Liver (tissue), 9 donors: ENCODE results near the gene LARP7. TPM values are rescaled to one million over a fixed set of nuclear protein-coding genes. Genes with fewer than 3 reads are reported as not detected.
"Not testable (repeated sequence)": the region's sequence is repeated elsewhere in the genome, so short reads cannot be mapped to it uniquely, and the experiment has no call there.

ENCODE experiments used
- DNase-seq: peaks from one replicate; pipeline ENCODE4 v3.0.0-alpha.2; 2017; ENCODE audit warnings: low spot score
- H3K27ac ChIP-seq, 2 donors: one replicate each; pipeline ENCODE4 v1.7.0; 2013; ENCODE audit warnings: inconsistent platforms in 2 of 2, low read length in 2 of 2, control low read depth in 1 of 2, low read depth in 1 of 2, mild to moderate bottlenecking in 1 of 2
- H3K27me3 ChIP-seq, 4 donors: one replicate each; pipeline versions ENCODE4 v1.6.1 to v1.7.0; 2013; ENCODE audit warnings: low read length in 3 of 4, inconsistent platforms in 1 of 4, mild to moderate bottlenecking in 1 of 4, moderate library complexity in 1 of 4; ENCODE audit not compliant: control insufficient read depth in 4 of 4, insufficient read depth in 4 of 4
- H3K36me3 ChIP-seq, 4 donors: one replicate each; pipeline versions ENCODE4 v1.6.1 to v1.7.0; 2013; ENCODE audit warnings: low read length in 3 of 4, mild to moderate bottlenecking in 3 of 4, low read depth in 1 of 4, moderate library complexity in 1 of 4; ENCODE audit not compliant: control insufficient read depth in 4 of 4, insufficient read depth in 3 of 4
- H3K4me1 ChIP-seq, 4 donors: one replicate each; pipeline versions ENCODE4 v1.6.1 to v1.7.0; 2013; ENCODE audit warnings: low read length in 3 of 4, mild to moderate bottlenecking in 3 of 4, moderate library complexity in 1 of 4; ENCODE audit not compliant: control insufficient read depth in 4 of 4, insufficient read depth in 4 of 4
- H3K4me3 ChIP-seq, 3 donors: one replicate each; pipeline versions ENCODE4 v1.6.1 to v1.7.0; 2013; ENCODE audit warnings: low read length in 3 of 3, control low read depth in 1 of 3, low read depth in 1 of 3, mild to moderate bottlenecking in 1 of 3
- H3K9ac ChIP-seq, 2 donors: one replicate each; pipeline ENCODE4 v1.7.0; 2013; ENCODE audit warnings: low read length in 2 of 2, mild to moderate bottlenecking in 2 of 2, moderate library complexity in 2 of 2, control low read depth in 1 of 2, low read depth in 1 of 2
- H3K9me3 ChIP-seq, 4 donors: one replicate each; pipeline versions ENCODE4 v1.6.1 to v1.7.0; 2013; ENCODE audit warnings: low read length in 3 of 4; ENCODE audit not compliant: control insufficient read depth in 4 of 4
- ATF3 ChIP-seq: IDR thresholded peaks from 2 replicates; pipeline ENCODE4 v1.6.1; 2016; ENCODE audit warnings: antibody characterized with exemption
- EGR1 ChIP-seq, 2 donors: IDR thresholded peaks; 2 replicates each; pipeline ENCODE4 v1.6.1; 2016 to 2018; ENCODE audit warnings: antibody characterized with exemption in 2 of 2, low read depth in 2 of 2
- FOXA1 ChIP-seq: IDR thresholded peaks from 2 replicates; pipeline ENCODE4 v1.6.1; 2016; ENCODE audit warnings: antibody characterized with exemption
- FOXA2 ChIP-seq: IDR thresholded peaks from 2 replicates; pipeline ENCODE4 v1.6.1; 2016; ENCODE audit warnings: antibody characterized with exemption
- GABPA ChIP-seq, 2 donors: IDR thresholded peaks in 1 of 2; conservative IDR thresholded peaks in 1 of 2; 2 replicates each; pipeline ENCODE4 v1.6.1; 2016; ENCODE audit warnings: antibody characterized with exemption in 2 of 2, mild to moderate bottlenecking in 1 of 2, moderate library complexity in 1 of 2
- HNF4A ChIP-seq, 2 donors: conservative IDR thresholded peaks; 2 replicates each; pipeline ENCODE4 v1.6.1; 2016; ENCODE audit warnings: antibody characterized with exemption in 2 of 2, mild to moderate bottlenecking in 2 of 2
- HNF4G ChIP-seq: IDR thresholded peaks from 2 replicates; pipeline ENCODE4 v1.6.1; 2016; ENCODE audit warnings: antibody characterized with exemption
- JUND ChIP-seq, 2 donors: IDR thresholded peaks; 2 replicates each; pipeline ENCODE4 v1.6.1; 2016; ENCODE audit warnings: antibody characterized with exemption in 2 of 2
- MAX ChIP-seq: IDR thresholded peaks from 2 replicates; pipeline ENCODE4 v1.6.1; 2016; ENCODE audit warnings: antibody characterized with exemption
- NR2F2 ChIP-seq: IDR thresholded peaks from 2 replicates; pipeline ENCODE4 v1.6.1; 2016; ENCODE audit warnings: antibody characterized with exemption
- RAD21 ChIP-seq, 2 donors: IDR thresholded peaks; 2 replicates each; pipeline ENCODE4 v1.6.1; 2016; ENCODE audit warnings: antibody characterized with exemption in 2 of 2, mild to moderate bottlenecking in 2 of 2
- SP1 ChIP-seq: IDR thresholded peaks from 2 replicates; pipeline ENCODE4 v1.6.1; 2018; ENCODE audit warnings: antibody characterized with exemption, mild to moderate bottlenecking
- TAF1 ChIP-seq: conservative IDR thresholded peaks from 2 replicates; pipeline ENCODE4 v1.6.1; 2016; ENCODE audit warnings: antibody characterized with exemption, mild to moderate bottlenecking
- YY1 ChIP-seq: IDR thresholded peaks from 2 replicates; pipeline ENCODE4 v1.6.1; 2016; ENCODE audit warnings: antibody characterized with exemption, mild to moderate bottlenecking
- ZBTB33 ChIP-seq: IDR thresholded peaks from 2 replicates; pipeline ENCODE4 v1.6.1; 2016; ENCODE audit warnings: antibody characterized with exemption
- WGBS: extraction: QIAGEN DNeasy Blood & Tissue Kit; methylation state at CpG from one replicate; pipeline ENCODE4 v1.1.7; 2013; 5-methylcytosine and 5-hydroxymethylcytosine counted together
- polyA plus RNA-seq, 2 donors: library from polyadenylated mRNA; stranded (reverse) in 1 of 2; unstranded in 1 of 2; fragments of 200-250 nt in 1 of 2; fragments of >200 nt in 1 of 2; fragmentation: Nextera tagmentation in 1 of 2; extraction: Ambion mirVana in 1 of 2; gene quantifications; one replicate each; pipeline versions ENCODE4 v1.2.1 to v1.2.3, GENCODE V29; 2013 to 2015
- total RNA-seq, 2 donors: library from RNA; depleted of rRNA; stranded (reverse); fragments of >200 nt; gene quantifications; one replicate each; pipeline ENCODE4 v1.2.3, GENCODE V29; 2014
- TF ChIP-seq, protein P1 (sequence below): fragments of 150-350 bp; IDR thresholded peaks from 2 replicates; pipeline ENCODE4 v1.5.1; 2017; ENCODE audit warnings: improper control_type of control experiment, low read depth, low read length; ENCODE audit not compliant: missing input control
- TF ChIP-seq, protein P2 (sequence below): IDR thresholded peaks from 2 replicates; pipeline ENCODE4 v1.6.1; 2016; ENCODE audit warnings: antibody characterized with exemption, mild to moderate bottlenecking
- donor health status: healthy.
- donor health status: healthy.
- donor health status: healthy.
- donor health status: healthy.
- donor health status: healthy.

The LARP7 gene
- total and polyA plus RNA-seq, 4 donors = 12.2 to 43.2 (median 18.3) TPM

- H3K4me1 ChIP-seq = no peaks in the 10 kb centered on the region
- no peak for DNase-seq
- H3K9ac ChIP-seq = no peak overlapping the region
- no peak overlapping the region for H3K4me3 ChIP-seq
- WGBS = 94% methylated on average over 5 of the region's 5 CpGs
- H3K36me3 ChIP-seq = peaks cover 7 to 61% (median 51%) of the 10 kb centered on the region in 4 donors
- no peaks in the 10 kb centered on the region for H3K9me3 ChIP-seq
- H3K27me3 ChIP-seq = no peaks in the 10 kb centered on the region
- no peak overlapping the region for H3K27ac ChIP-seq
- TF ChIP-seq MAX = no peak
Observed at GRCh38 chr4:112655270-112655669, 18.3 kb downstream of the LARP7 start.

- not testable (repeated sequence) for H3K27me3 ChIP-seq, H3K9me3 ChIP-seq, H3K27ac ChIP-seq, H3K4me1 ChIP-seq, H3K4me3 ChIP-seq, H3K9ac ChIP-seq, DNase-seq
- peaks cover 6 to 53% (median 45%) of the 10 kb centered on the region in 4 donors for H3K36me3 ChIP-seq
- 97% methylated on average over 5 of the region's 5 CpGs for WGBS
Observed at GRCh38 chr4:112656115-112656514, 19.2 kb downstream of the LARP7 start.

- 94% methylated on average over 2 of the region's 2 CpGs for WGBS
- Histone ChIP-seq H3K36me3 (peaks cover 0 to 3% (median under 1%) of the 10 kb centered on the region in 4 donors), H3K4me3 (no peak overlapping the region), H3K4me1 (no peaks in the 10 kb centered on the region), H3K9me3 (no peaks in the 10 kb centered on the region), H3K27me3 (no peaks in the 10 kb centered on the region), H3K27ac (no peak overlapping the region), H3K9ac (no peak overlapping the region)
- TF ChIP-seq HNF4G (no peak), NR2F2 (no peak)
- DNase-seq = no peak
Observed at GRCh38 chr4:112664611-112665010, 27.7 kb downstream of the LARP7 start.

DNA sequence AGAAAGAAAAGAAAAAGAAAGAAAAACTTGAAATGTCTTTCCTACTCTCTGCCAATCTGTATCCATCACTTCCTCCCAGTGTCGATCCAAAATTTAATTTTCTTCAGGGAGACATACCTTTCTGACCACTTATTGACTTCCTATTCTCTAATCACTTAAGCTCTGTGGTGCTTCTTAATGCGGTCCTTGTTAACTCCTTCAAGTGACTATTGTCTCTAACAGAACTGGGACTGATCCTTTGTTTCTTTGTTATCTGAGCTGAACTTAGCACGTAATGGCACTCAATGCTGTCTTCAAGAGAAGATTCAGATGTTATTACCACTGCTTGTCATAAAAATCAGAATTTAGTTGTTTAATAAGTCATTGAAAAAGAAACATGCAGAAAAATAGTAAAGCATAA, 31.2 kb downstream of the LARP7 start:
- Histone ChIP-seq H3K4me1 (no peaks in the 10 kb centered on the region), H3K4me3 (no peak overlapping the region), H3K9ac (no peak overlapping the region), H3K36me3 (peaks cover 0 to 3% (median 0%) of the 10 kb centered on the region in 4 donors), H3K9me3 (no peaks in the 10 kb centered on the region), H3K27ac (no peak overlapping the region), H3K27me3 (no peaks in the 10 kb centered on the region)
- 90% methylated on average over 3 of the region's 3 CpGs for WGBS
- no peak for TF ChIP-seq SP1
- no peak for TF ChIP-seq MAX
- no peak for TF ChIP-seq RAD21 (IDR thresholded peaks at IDR 0.05)
- TF ChIP-seq FOXA1 = no peak
- TF ChIP-seq HNF4A (conservative IDR thresholded peaks at IDR 0.05) = no peak
- TF ChIP-seq YY1 = no peak
- TF ChIP-seq, protein P1, sequence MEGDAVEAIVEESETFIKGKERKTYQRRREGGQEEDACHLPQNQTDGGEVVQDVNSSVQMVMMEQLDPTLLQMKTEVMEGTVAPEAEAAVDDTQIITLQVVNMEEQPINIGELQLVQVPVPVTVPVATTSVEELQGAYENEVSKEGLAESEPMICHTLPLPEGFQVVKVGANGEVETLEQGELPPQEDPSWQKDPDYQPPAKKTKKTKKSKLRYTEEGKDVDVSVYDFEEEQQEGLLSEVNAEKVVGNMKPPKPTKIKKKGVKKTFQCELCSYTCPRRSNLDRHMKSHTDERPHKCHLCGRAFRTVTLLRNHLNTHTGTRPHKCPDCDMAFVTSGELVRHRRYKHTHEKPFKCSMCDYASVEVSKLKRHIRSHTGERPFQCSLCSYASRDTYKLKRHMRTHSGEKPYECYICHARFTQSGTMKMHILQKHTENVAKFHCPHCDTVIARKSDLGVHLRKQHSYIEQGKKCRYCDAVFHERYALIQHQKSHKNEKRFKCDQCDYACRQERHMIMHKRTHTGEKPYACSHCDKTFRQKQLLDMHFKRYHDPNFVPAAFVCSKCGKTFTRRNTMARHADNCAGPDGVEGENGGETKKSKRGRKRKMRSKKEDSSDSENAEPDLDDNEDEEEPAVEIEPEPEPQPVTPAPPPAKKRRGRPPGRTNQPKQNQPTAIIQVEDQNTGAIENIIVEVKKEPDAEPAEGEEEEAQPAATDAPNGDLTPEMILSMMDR = no peak
- TF ChIP-seq TAF1 = no peak
- TF ChIP-seq JUND (IDR thresholded peaks at IDR 0.05) = no peak
- no peak for TF ChIP-seq FOXA2
- no peak for TF ChIP-seq ATF3
- TF ChIP-seq ZBTB33 = no peak
- TF ChIP-seq GABPA (IDR thresholded peaks at IDR 0.05 in 1 of 2, conservative IDR thresholded peaks at IDR 0.05 in 1 of 2) = no peak
- no peak for TF ChIP-seq EGR1 (IDR thresholded peaks at IDR 0.05; ENCODE audit: low read depth in 2 of 2)
- TF ChIP-seq, protein P2, sequence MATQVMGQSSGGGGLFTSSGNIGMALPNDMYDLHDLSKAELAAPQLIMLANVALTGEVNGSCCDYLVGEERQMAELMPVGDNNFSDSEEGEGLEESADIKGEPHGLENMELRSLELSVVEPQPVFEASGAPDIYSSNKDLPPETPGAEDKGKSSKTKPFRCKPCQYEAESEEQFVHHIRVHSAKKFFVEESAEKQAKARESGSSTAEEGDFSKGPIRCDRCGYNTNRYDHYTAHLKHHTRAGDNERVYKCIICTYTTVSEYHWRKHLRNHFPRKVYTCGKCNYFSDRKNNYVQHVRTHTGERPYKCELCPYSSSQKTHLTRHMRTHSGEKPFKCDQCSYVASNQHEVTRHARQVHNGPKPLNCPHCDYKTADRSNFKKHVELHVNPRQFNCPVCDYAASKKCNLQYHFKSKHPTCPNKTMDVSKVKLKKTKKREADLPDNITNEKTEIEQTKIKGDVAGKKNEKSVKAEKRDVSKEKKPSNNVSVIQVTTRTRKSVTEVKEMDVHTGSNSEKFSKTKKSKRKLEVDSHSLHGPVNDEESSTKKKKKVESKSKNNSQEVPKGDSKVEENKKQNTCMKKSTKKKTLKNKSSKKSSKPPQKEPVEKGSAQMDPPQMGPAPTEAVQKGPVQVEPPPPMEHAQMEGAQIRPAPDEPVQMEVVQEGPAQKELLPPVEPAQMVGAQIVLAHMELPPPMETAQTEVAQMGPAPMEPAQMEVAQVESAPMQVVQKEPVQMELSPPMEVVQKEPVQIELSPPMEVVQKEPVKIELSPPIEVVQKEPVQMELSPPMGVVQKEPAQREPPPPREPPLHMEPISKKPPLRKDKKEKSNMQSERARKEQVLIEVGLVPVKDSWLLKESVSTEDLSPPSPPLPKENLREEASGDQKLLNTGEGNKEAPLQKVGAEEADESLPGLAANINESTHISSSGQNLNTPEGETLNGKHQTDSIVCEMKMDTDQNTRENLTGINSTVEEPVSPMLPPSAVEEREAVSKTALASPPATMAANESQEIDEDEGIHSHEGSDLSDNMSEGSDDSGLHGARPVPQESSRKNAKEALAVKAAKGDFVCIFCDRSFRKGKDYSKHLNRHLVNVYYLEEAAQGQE = no peak
- TF ChIP-seq HNF4G = no peak
- DNase-seq = no peak
